ENCODE results near the gene DPEP3.

Gene DPEP3

GRCh38 chr16:67928561-67929364 lies 51.5 kb downstream of the DPEP3 start:
- no peak for FAIRE-seq

GRCh38 chr16:67928147-67928546 lies 52.2 kb downstream of the DPEP3 start:
- FAIRE-seq = no peak

- no peak for FAIRE-seq
Observed at GRCh38 chr16:67927131-67927941, 53.0 kb downstream of the DPEP3 start.

- no peak for FAIRE-seq
Observed at GRCh38 chr16:67926181-67926750, 54.0 kb downstream of the DPEP3 start.

Data from A204.1 (cell line).